SU-DHL-6 (cell line): ENCODE data around the gene FZD7.

Experiments
- H2AFZ ChIP-seq: fragments of 200-600 bp; sonication (generic); 2 replicates; pipeline ENCODE4 v1.6.1; 2014; ENCODE audit warnings: low read depth, mild to moderate bottlenecking, moderate library complexity, mixed read lengths, antibody characterized with exemption, low read length; ENCODE audit not compliant: severe bottlenecking
- H3F3A ChIP-seq: fragments of 200-600 bp; shearing (Covaris generic); 2 replicates; pipeline ENCODE4 v1.6.0; 2016; ENCODE audit warnings: antibody characterized with exemption, mild to moderate bottlenecking; ENCODE audit not compliant: insufficient read depth
- H3K27ac ChIP-seq: fragments of 200-600 bp; sonication (generic); 2 replicates; pipeline ENCODE4 v1.5.1; 2016; ENCODE audit warnings: low read depth, mild to moderate bottlenecking, low read length, moderate library complexity, mixed read lengths
- H3K27me3 ChIP-seq: fragments of 200-600 bp; sonication (generic), shearing (Covaris generic); 2 replicates; pipeline ENCODE4 v1.6.0; 2014; ENCODE audit warnings: mild to moderate bottlenecking, low read length
- H3K36me3 ChIP-seq: fragments of 200-600 bp; sonication (generic); 2 replicates; pipeline ENCODE4 v1.6.1; 2014; ENCODE audit warnings: mild to moderate bottlenecking, low read length, mixed read lengths
- H3K4me2 ChIP-seq: fragments of 300-600, 200-600 bp; shearing (Covaris generic), sonication (generic); 2 replicates; pipeline ENCODE4 v1.6.0; 2014; ENCODE audit warnings: low read length, low read depth, mild to moderate bottlenecking; ENCODE audit not compliant: poor library complexity, severe bottlenecking
- H3K4me3 ChIP-seq: fragments of 200-600 bp; sonication (generic); 2 replicates; pipeline ENCODE4 v1.5.1; 2014; ENCODE audit warnings: antibody characterized with exemption, low read length, mild to moderate bottlenecking, mixed read lengths; ENCODE audit not compliant: insufficient read depth, poor library complexity, severe bottlenecking
- H3K79me2 ChIP-seq: fragments of 200-600 bp; sonication (generic); 2 replicates; pipeline ENCODE4 v1.6.1; 2014; ENCODE audit warnings: mild to moderate bottlenecking, low read length, moderate library complexity; ENCODE audit not compliant: insufficient read depth
- H3K9ac ChIP-seq: fragments of 200-600 bp; sonication (generic); 2 replicates; pipeline ENCODE4 v1.7.0; 2014; ENCODE audit warnings: mild to moderate bottlenecking, low read length
- H3K9me2 ChIP-seq: fragments of 200-600 bp; sonication (generic); replicated peaks from 2 replicates; pipeline ENCODE4 v1.6.1; 2014; ENCODE audit warnings: low read length; ENCODE audit not compliant: insufficient read depth
- H3K9me3 ChIP-seq: fragments of 200-600 bp; sonication (generic); 2 replicates; pipeline ENCODE4 v1.6.1; 2014; ENCODE audit warnings: low read length, mixed read lengths; ENCODE audit not compliant: insufficient read depth
- H4K20me1 ChIP-seq: fragments of 200-600 bp; sonication (generic); 2 replicates; pipeline ENCODE4 v1.6.1; 2014; ENCODE audit warnings: low read depth, mild to moderate bottlenecking, antibody characterized with exemption, low read length, moderate library complexity, mixed read lengths
- EZH2phosphoT487 ChIP-seq: fragments of 200-600 bp; sonication (generic), shearing (Covaris generic); conservative IDR thresholded peaks from 2 replicates; pipeline ENCODE4 v1.6.1; 2018; ENCODE audit warnings: mild to moderate bottlenecking, antibody characterized with exemption, low read length, moderate library complexity, mixed read lengths
- TF ChIP-seq, protein P1 (sequence below): fragments of 200-600 bp; sonication (generic); IDR thresholded peaks from one replicate; pipeline ENCODE4 v1.5.1; 2017; ENCODE audit warnings: antibody characterized with exemption, mild to moderate bottlenecking, low read length, moderate library complexity; ENCODE audit not compliant: insufficient read depth, poor library complexity, severe bottlenecking

The FZD7 gene

DNA sequence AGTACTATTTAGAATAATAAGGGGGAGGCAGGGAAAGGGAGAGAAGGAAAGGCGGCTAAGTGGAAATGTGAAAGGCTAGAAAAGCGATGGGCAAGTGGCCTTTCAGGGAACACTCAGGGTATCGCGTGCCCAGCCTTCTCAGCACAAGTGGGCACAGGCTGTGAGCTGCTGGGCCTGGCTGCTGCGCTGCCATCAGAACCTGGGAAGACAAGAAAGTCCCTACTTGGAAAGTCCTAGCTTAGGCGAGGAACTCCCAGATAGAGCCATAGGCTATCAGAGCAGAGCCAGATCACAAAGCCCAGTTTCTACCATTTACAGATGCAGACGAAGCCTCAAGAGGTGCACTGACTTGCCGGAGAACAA is 9.8 kb upstream of the FZD7 start:
- TF ChIP-seq, protein P1, sequence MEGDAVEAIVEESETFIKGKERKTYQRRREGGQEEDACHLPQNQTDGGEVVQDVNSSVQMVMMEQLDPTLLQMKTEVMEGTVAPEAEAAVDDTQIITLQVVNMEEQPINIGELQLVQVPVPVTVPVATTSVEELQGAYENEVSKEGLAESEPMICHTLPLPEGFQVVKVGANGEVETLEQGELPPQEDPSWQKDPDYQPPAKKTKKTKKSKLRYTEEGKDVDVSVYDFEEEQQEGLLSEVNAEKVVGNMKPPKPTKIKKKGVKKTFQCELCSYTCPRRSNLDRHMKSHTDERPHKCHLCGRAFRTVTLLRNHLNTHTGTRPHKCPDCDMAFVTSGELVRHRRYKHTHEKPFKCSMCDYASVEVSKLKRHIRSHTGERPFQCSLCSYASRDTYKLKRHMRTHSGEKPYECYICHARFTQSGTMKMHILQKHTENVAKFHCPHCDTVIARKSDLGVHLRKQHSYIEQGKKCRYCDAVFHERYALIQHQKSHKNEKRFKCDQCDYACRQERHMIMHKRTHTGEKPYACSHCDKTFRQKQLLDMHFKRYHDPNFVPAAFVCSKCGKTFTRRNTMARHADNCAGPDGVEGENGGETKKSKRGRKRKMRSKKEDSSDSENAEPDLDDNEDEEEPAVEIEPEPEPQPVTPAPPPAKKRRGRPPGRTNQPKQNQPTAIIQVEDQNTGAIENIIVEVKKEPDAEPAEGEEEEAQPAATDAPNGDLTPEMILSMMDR, result no peak
- no peak for TF ChIP-seq EZH2phosphoT487
- no peaks in the 10 kb centered on the region for H3K27me3 ChIP-seq
- H3K9me3 ChIP-seq, result no peaks in the 10 kb centered on the region
- H3K27ac ChIP-seq, result no peak overlapping the region
- H3K9me2 ChIP-seq, result no peaks in the 10 kb centered on the region
- H3K4me3 ChIP-seq, result no peak overlapping the region
- H4K20me1 ChIP-seq, result no peaks in the 10 kb centered on the region
- no peaks in the 10 kb centered on the region for H3K36me3 ChIP-seq
- H3K9ac ChIP-seq, result no peak overlapping the region
- no peak overlapping the region for H2AFZ ChIP-seq
- H3K79me2 ChIP-seq, result no peaks in the 10 kb centered on the region
- no peaks in the 10 kb centered on the region for H3F3A ChIP-seq
- no peak overlapping the region for H3K4me2 ChIP-seq

DNA sequence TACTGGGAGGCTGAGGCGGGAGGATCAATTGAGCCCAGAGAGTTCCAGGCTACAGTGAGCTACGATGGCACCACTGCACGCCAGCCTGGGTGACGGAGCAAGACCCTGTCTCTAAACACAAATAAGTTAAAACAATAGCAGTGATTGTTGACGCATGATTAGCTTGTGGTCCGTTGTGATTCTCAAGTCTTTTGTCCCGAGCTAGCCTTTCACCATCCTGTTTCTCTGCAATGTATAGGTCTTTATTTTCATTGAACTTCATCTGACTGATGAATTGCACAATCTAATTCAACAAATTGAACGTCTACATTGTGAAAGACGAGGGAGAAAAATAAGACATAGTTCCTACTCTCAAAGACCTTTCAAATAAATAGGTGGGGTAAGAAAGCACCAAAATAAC is 8.8 kb upstream of the FZD7 start:
- no peak overlapping the region for H3K9ac ChIP-seq
- H3K9me3 ChIP-seq, result no peaks in the 10 kb centered on the region
- no peaks in the 10 kb centered on the region for H3F3A ChIP-seq
- no peak overlapping the region for H3K4me3 ChIP-seq
- no peaks in the 10 kb centered on the region for H3K36me3 ChIP-seq
- no peaks in the 10 kb centered on the region for H3K9me2 ChIP-seq
- no peak overlapping the region for H3K27ac ChIP-seq
- H3K27me3 ChIP-seq, result no peaks in the 10 kb centered on the region
- H4K20me1 ChIP-seq, result no peaks in the 10 kb centered on the region
- no peak overlapping the region for H3K4me2 ChIP-seq
- no peak overlapping the region for H2AFZ ChIP-seq
- H3K79me2 ChIP-seq, result no peaks in the 10 kb centered on the region
- TF ChIP-seq, protein P1, result no peak
- no peak for TF ChIP-seq EZH2phosphoT487

DNA sequence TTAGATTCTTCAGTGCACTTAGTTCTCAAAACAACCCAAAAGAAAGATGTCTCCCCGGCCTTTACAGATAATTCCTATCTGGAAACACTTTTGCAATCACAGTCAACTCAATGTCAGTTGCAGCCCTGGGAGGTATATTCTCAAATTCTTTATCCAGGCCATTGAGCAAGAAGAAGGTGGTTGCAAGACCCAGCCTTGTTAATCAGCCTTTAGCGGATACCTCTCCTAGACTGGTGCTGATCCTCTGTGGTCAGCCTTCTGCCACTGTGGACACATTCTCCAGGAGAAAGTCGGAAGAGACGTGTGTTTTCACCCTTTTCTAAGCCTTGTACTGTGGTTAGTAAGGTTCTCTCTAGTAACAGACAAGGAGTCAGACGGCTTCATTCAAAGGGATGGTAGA is 7.8 kb upstream of the FZD7 start:
- no peak overlapping the region for H3K9ac ChIP-seq
- H4K20me1 ChIP-seq, result no peaks in the 10 kb centered on the region
- no peak overlapping the region for H2AFZ ChIP-seq
- no peaks in the 10 kb centered on the region for H3K27me3 ChIP-seq
- H3K27ac ChIP-seq, result no peak overlapping the region
- no peak overlapping the region for H3K4me2 ChIP-seq
- no peaks in the 10 kb centered on the region for H3K79me2 ChIP-seq
- TF ChIP-seq, protein P1, result no peak
- no peak for TF ChIP-seq EZH2phosphoT487
- H3K9me2 ChIP-seq, result no peaks in the 10 kb centered on the region
- no peaks in the 10 kb centered on the region for H3F3A ChIP-seq
- H3K36me3 ChIP-seq, result no peaks in the 10 kb centered on the region
- H3K9me3 ChIP-seq, result no peaks in the 10 kb centered on the region
- no peak overlapping the region for H3K4me3 ChIP-seq

GRCh38 chr2:202026507-202026906 is 7.1 kb upstream of the FZD7 start:
- no peak overlapping the region for H3K9ac ChIP-seq
- no peak overlapping the region for H3K4me3 ChIP-seq
- no peaks in the 10 kb centered on the region for H3F3A ChIP-seq
- no peak for TF ChIP-seq EZH2phosphoT487
- TF ChIP-seq, protein P1, result no peak
- no peak overlapping the region for H3K27ac ChIP-seq
- H3K9me2 ChIP-seq, result no peaks in the 10 kb centered on the region
- H4K20me1 ChIP-seq, result no peaks in the 10 kb centered on the region
- no peak overlapping the region for H3K4me2 ChIP-seq
- H3K79me2 ChIP-seq, result no peaks in the 10 kb centered on the region
- H3K9me3 ChIP-seq, result no peaks in the 10 kb centered on the region
- no peaks in the 10 kb centered on the region for H3K27me3 ChIP-seq
- H2AFZ ChIP-seq, result no peak overlapping the region
- H3K36me3 ChIP-seq, result no peaks in the 10 kb centered on the region
